RWPE2 (cell line): ENCODE measurements around the gene ZNF536.
"Not testable (repeated sequence)": the region's sequence is repeated elsewhere in the genome, so short reads cannot be mapped to it uniquely, and the experiment has no call there.

Experiments used
- ATAC-seq: fragments of 200-7000 bp; cut with Tn5 transposase; 3 replicates; pipeline ENCODE4 v1.9.1; 2021; ENCODE audit warnings: low read depth
- DNase-seq: peaks from one replicate; pipeline ENCODE4 v3.0.0-alpha.2; 2020; ENCODE audit warnings: low spot score
- H3K27ac ChIP-seq: fragments of 450-650 bp; 2 replicates; pipeline ENCODE4 v1.5.1; 2017; ENCODE audit warnings: mild to moderate bottlenecking; ENCODE audit not compliant: poor library complexity, severe bottlenecking
- H3K27me3 ChIP-seq: fragments of 250-450 bp; sonication (Bioruptor Pico); 2 replicates; pipeline ENCODE4 v1.5.1; 2021; ENCODE audit warnings: mild to moderate bottlenecking, moderate library complexity; ENCODE audit not compliant: insufficient read depth, poor library complexity, severe bottlenecking
- H3K36me3 ChIP-seq: fragments of 250-450 bp; sonication (Bioruptor Pico); 2 replicates; pipeline ENCODE4 v1.5.1; 2020; ENCODE audit warnings: low read depth, mild to moderate bottlenecking, moderate library complexity
- H3K4me1 ChIP-seq: fragments of 250-450 bp; sonication (Bioruptor Pico); 2 replicates; pipeline ENCODE4 v1.5.1; 2021; ENCODE audit warnings: mild to moderate bottlenecking, moderate library complexity; ENCODE audit not compliant: insufficient read depth, poor library complexity, severe bottlenecking
- H3K4me3 ChIP-seq: fragments of 250-450 bp; sonication (Bioruptor Pico); 2 replicates; pipeline ENCODE4 v1.5.1; 2021; ENCODE audit warnings: mild to moderate bottlenecking, moderate library complexity; ENCODE audit not compliant: severe bottlenecking
- H3K9me3 ChIP-seq: fragments of 250-450 bp; sonication (Bioruptor Pico); 2 replicates; pipeline ENCODE4 v1.5.1; 2021; ENCODE audit warnings: mild to moderate bottlenecking, moderate library complexity; ENCODE audit not compliant: severe bottlenecking
- TF ChIP-seq, protein P1 (sequence below): fragments of 450-650 bp; IDR thresholded peaks from one replicate; pipeline ENCODE4 v1.5.1; 2017; ENCODE audit warnings: mild to moderate bottlenecking, moderate library complexity; ENCODE audit not compliant: poor library complexity, severe bottlenecking

The ZNF536 gene

DNA sequence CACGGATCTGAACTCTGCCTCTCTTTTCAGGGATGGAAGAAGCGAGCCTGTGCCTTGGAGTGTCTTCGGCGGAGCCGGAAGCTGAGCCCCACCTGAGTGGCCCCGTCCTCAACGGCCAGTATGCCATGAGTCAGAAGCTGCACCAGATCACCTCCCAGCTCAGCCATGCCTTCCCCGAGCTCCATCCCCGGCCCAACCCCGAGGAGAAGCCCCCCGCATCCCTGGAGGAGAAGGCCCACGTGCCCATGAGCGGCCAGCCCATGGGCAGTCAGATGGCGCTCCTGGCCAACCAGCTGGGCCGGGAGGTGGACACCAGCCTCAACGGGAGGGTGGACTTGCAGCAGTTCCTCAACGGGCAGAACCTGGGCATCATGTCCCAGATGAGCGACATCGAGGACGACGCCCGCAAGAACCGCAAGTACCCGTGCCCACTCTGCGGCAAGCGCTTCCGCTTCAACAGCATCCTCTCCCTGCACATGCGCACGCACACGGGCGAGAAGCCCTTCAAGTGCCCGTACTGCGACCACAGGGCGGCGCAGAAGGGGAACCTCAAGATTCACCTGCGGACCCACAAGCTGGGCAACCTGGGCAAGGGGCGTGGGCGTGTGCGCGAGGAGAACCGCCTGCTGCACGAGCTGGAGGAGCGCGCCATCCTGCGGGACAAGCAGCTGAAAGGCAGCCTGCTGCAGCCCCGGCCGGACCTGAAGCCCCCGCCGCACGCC, 71.5 kb downstream of the ZNF536 start:
- Histone ChIP-seq H3K36me3 (no peaks in the 10 kb centered on the region), H3K9me3 (no peaks in the 10 kb centered on the region), H3K4me1 (no peaks in the 10 kb centered on the region), H3K27ac (no peak overlapping the region), H3K27me3 (peaks cover 14% of the 10 kb centered on the region), H3K4me3 (no peak overlapping the region)
- ATAC-seq (no peak), DNase-seq (no peak)
- TF ChIP-seq, protein P1, sequence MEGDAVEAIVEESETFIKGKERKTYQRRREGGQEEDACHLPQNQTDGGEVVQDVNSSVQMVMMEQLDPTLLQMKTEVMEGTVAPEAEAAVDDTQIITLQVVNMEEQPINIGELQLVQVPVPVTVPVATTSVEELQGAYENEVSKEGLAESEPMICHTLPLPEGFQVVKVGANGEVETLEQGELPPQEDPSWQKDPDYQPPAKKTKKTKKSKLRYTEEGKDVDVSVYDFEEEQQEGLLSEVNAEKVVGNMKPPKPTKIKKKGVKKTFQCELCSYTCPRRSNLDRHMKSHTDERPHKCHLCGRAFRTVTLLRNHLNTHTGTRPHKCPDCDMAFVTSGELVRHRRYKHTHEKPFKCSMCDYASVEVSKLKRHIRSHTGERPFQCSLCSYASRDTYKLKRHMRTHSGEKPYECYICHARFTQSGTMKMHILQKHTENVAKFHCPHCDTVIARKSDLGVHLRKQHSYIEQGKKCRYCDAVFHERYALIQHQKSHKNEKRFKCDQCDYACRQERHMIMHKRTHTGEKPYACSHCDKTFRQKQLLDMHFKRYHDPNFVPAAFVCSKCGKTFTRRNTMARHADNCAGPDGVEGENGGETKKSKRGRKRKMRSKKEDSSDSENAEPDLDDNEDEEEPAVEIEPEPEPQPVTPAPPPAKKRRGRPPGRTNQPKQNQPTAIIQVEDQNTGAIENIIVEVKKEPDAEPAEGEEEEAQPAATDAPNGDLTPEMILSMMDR: no peak

DNA sequence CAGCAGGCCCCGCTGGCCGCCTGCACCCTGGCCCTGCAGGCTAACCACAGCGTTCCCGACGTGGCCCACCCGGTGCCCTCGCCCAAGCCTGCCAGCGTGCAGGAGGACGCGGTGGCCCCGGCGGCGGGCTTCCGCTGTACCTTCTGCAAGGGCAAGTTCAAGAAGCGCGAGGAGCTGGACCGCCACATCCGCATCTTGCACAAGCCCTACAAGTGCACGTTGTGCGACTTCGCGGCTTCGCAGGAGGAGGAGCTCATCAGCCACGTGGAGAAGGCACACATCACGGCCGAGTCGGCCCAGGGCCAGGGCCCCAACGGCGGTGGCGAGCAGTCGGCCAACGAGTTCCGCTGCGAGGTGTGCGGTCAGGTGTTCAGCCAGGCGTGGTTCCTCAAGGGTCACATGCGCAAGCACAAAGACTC, 72.1 kb downstream of the ZNF536 start:
- Histone ChIP-seq H3K4me1 (no peaks in the 10 kb centered on the region), H3K27ac (no peak overlapping the region), H3K9me3 (no peaks in the 10 kb centered on the region), H3K36me3 (no peaks in the 10 kb centered on the region), H3K4me3 (no peak overlapping the region), H3K27me3 (peaks cover 19% of the 10 kb centered on the region)
- TF ChIP-seq, protein P1: no peak
- DNase-seq: no peak
- no peak for ATAC-seq

DNA sequence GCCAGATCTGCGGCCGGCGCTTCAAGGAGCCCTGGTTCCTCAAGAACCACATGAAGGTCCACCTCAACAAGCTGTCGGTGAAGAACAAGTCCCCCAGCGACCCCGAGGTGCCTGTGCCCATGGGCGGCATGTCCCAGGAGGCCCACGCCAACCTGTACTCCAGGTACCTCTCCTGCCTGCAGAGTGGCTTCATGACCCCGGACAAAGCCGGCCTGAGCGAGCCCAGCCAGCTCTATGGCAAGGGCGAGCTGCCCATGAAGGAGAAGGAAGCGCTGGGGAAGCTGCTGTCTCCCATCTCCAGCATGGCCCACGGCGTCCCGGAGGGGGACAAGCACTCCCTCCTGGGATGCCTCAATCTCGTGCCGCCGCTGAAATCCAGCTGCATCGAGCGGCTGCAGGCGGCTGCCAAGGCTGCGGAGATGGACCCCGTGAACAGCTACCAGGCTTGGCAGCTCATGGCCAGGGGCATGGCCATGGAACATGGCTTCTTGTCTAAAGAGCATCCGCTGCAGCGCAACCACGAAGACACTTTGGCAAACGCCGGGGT, 72.6 kb downstream of the ZNF536 start:
- Histone ChIP-seq H3K36me3 (no peaks in the 10 kb centered on the region), H3K4me3 (no peak overlapping the region), H3K27ac (no peak overlapping the region), H3K27me3 (peaks cover 24% of the 10 kb centered on the region), H3K9me3 (no peaks in the 10 kb centered on the region), H3K4me1 (no peaks in the 10 kb centered on the region)
- TF ChIP-seq, protein P1: no peak
- DNase-seq: no peak
- ATAC-seq: no peak

DNA sequence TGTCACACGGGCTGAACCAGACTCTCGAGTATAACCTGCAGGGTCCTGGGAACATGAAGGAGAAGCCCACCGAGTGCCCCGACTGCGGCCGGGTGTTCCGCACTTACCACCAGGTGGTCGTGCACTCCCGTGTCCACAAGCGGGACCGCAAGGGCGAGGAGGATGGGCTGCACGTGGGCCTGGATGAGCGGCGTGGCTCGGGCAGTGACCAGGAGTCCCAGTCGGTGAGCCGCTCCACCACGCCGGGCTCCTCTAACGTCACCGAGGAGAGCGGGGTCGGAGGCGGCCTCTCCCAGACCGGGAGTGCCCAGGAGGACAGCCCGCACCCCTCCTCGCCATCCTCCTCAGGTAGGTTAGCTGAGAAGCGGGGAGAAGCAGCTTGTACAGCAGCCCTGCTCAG, 73.2 kb downstream of the ZNF536 start:
- Histone ChIP-seq H3K9me3 (no peaks in the 10 kb centered on the region), H3K27me3 (peaks cover 24% of the 10 kb centered on the region), H3K4me1 (no peaks in the 10 kb centered on the region), H3K27ac (no peak overlapping the region), H3K36me3 (no peaks in the 10 kb centered on the region), H3K4me3 (no peak overlapping the region)
- DNase-seq: no peak
- TF ChIP-seq, protein P1: no peak
- no peak for ATAC-seq

DNA sequence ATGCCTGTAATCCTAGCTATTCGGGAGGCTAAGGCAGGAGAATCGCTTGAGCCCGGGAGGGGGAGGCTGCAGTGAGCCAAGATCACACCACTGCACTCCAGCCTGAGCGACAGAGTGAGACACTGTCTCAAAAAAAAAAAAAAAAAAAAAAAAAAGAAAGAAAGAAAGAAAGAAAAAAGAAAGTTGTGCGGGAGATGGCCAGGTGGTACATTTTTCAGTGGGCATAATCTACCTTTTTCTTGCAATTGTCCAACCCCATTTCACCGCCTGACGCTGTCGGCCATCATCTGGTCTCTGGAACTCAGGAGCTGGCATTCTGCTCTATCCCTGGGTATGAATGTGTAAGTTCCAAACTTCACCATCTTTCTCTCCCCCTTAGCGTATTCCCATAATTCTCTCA, 73.9 kb downstream of the ZNF536 start:
- H3K9me3 ChIP-seq, DNase-seq, H3K36me3 ChIP-seq, H3K4me3 ChIP-seq, ATAC-seq, H3K4me1 ChIP-seq, H3K27ac ChIP-seq: not testable (repeated sequence)
- H3K27me3 ChIP-seq: peaks cover 28% of the 10 kb centered on the region
